HS-5 (cell line): ENCODE data around the gene COPS7A.

Experiments used
- DNase-seq: peaks from one replicate; pipeline ENCODE4 v3.0.0-alpha.2; 2012; ENCODE audit warnings: low read depth

Gene COPS7A

GRCh38 chr12:6723607-6724408 is at the start of gene COPS7A:
Gene COPS7A, plus strand, starts transcription at chr12:6724046. Its CDS starts 611 bp downstream, at chr12:6724657.
- peak; percentile 97 for DNase-seq

GRCh38 chr12:6676962-6677361 is 46.9 kb upstream of the COPS7A start:
- no peak for DNase-seq

GRCh38 chr12:6684609-6685008 is 39.2 kb upstream of the COPS7A start:
- DNase-seq: no peak

- DNase-seq: no peak
These were observed 38.0 kb upstream of the COPS7A start for GRCh38 chr12:6685814-6686213.

GRCh38 chr12:6688543-6688998 is 35.3 kb upstream of the COPS7A start:
- peak; percentile 62 for DNase-seq

- DNase-seq: peak; percentile 97
These were observed 34.6 kb upstream of the COPS7A start, which contains the start of gene ZNF384 for GRCh38 chr12:6688999-6689882. Gene ZNF384, minus strand, starts transcription at chr12:6689375. Its CDS starts 9,855 bp downstream, at chr12:6679520.

GRCh38 chr12:6691473-6691872 is 32.4 kb upstream of the COPS7A start:
- no peak for DNase-seq

- no peak for DNase-seq
These were observed 31.0 kb upstream of the COPS7A start for GRCh38 chr12:6692888-6693287.

GRCh38 chr12:6693832-6694355 is 30.0 kb upstream of the COPS7A start:
- DNase-seq: no peak

- DNase-seq: no peak
These were observed 29.1 kb upstream of the COPS7A start for GRCh38 chr12:6694701-6695100.

GRCh38 chr12:6695313-6696045 is 28.4 kb upstream of the COPS7A start:
- no peak for DNase-seq

GRCh38 chr12:6696690-6697583 is 26.9 kb upstream of the COPS7A start:
- DNase-seq: no peak

GRCh38 chr12:6697584-6698351 is 26.1 kb upstream of the COPS7A start:
- peak; percentile 49 for DNase-seq

- no peak for DNase-seq
These were observed 25.3 kb upstream of the COPS7A start for GRCh38 chr12:6698352-6699046.

- no peak for DNase-seq
These were observed 24.4 kb upstream of the COPS7A start for GRCh38 chr12:6699259-6699988.

GRCh38 chr12:6699989-6700645 is 23.7 kb upstream of the COPS7A start:
- no peak for DNase-seq

- no peak for DNase-seq
These were observed 23.2 kb upstream of the COPS7A start, which contains the start of gene PIANP for GRCh38 chr12:6700646-6701051. Gene PIANP, minus strand, starts transcription at chr12:6700815. Its CDS starts 2,754 bp downstream, at chr12:6698061.
